HFFc6 (cell line): ENCODE measurements around the gene LGALS9. TPM values are rescaled to one million over a fixed set of nuclear protein-coding genes. Genes with fewer than 3 reads are reported as not detected.

Source experiments
- DNase-seq: peaks from one replicate; pipeline ENCODE4 v3.0.0-alpha.2; 2018
- H3K27ac Mint-ChIP-seq: 2 replicates; pipeline ENCODE4 v1.8.0; 2020; ENCODE audit warnings: mild to moderate bottlenecking, mixed read lengths
- H3K27me3 Mint-ChIP-seq: 2 replicates; pipeline ENCODE4 v1.8.0; 2021; ENCODE audit warnings: mild to moderate bottlenecking, moderate library complexity, mixed read lengths; ENCODE audit not compliant: insufficient read depth
- H3K36me3 Mint-ChIP-seq: 2 replicates; pipeline ENCODE4 v1.8.0; 2021; ENCODE audit warnings: low read depth, mixed read lengths
- H3K4me1 Mint-ChIP-seq: 2 replicates; pipeline ENCODE4 v1.8.0; 2020; ENCODE audit warnings: low read depth, mixed read lengths
- H3K4me3 Mint-ChIP-seq: 2 replicates; pipeline ENCODE4 v1.8.0; 2020; ENCODE audit warnings: mild to moderate bottlenecking, moderate library complexity, mixed read lengths
- H3K9me3 Mint-ChIP-seq: 2 replicates; pipeline ENCODE4 v1.8.0; 2020; ENCODE audit warnings: mild to moderate bottlenecking, mixed read lengths
- CTCF ChIP-seq: fragments of 200-600 bp; sonication (generic); IDR thresholded peaks from 2 replicates; pipeline ENCODE4 v1.5.0; 2021; ENCODE audit warnings: antibody characterized with exemption, mild to moderate bottlenecking
- total RNA-seq, 6 experiments: library from RNA; stranded (reverse); fragmentation: NEBNext Ultra II Directional; extraction: Animal tissue kit (Norgen Biotek cat#: 25700); gene quantifications; 2 replicates in 1 of 6; 3 replicates in 5 of 6; pipeline ENCODE4 v1.2.3, GENCODE V29; 2021

LGALS9 gene
- total RNA-seq, 6 experiments from 2014 or later = 0.17 TPM; not detected in 4

- no peak for DNase-seq
- Mint-ChIP-seq H3K36me3 (no peaks in the 10 kb centered on the region), H3K4me1 (peaks cover 13% of the 10 kb centered on the region), H3K27ac (no peak overlapping the region), H3K9me3 (no peaks in the 10 kb centered on the region), H3K4me3 (no peak overlapping the region), H3K27me3 (no peaks in the 10 kb centered on the region; the same call in 1 of the 2 replicates)
- TF ChIP-seq CTCF = no peak
Observed at GRCh38 chr17:27588354-27588753, 42.6 kb upstream of the LGALS9 start.

GRCh38 chr17:27590864-27591263 lies 40.1 kb upstream of the LGALS9 start:
- no peak overlapping the region for H3K27ac Mint-ChIP-seq
- peaks cover 9% of the 10 kb centered on the region for H3K4me1 Mint-ChIP-seq
- H3K36me3 Mint-ChIP-seq = no peaks in the 10 kb centered on the region

GRCh38 chr17:27591986-27592385 lies 39.0 kb upstream of the LGALS9 start:
- no peak for DNase-seq
- Mint-ChIP-seq H3K4me3 (no peak overlapping the region), H3K27me3 (peaks cover 3% of the 10 kb centered on the region), H3K4me1 (no peaks in the 10 kb centered on the region; the same call in 1 of the 2 replicates), H3K36me3 (no peaks in the 10 kb centered on the region), H3K27ac (no peak overlapping the region), H3K9me3 (no peaks in the 10 kb centered on the region)
- no peak for TF ChIP-seq CTCF

More at GRCh38 chr17:27590864-27591263, 40.1 kb upstream of the LGALS9 start:
- Mint-ChIP-seq H3K9me3 (no peaks in the 10 kb centered on the region), H3K4me3 (no peak overlapping the region), H3K27me3 (peaks cover 2% of the 10 kb centered on the region)
- no peak for TF ChIP-seq CTCF
- DNase-seq = no peak

DNA sequence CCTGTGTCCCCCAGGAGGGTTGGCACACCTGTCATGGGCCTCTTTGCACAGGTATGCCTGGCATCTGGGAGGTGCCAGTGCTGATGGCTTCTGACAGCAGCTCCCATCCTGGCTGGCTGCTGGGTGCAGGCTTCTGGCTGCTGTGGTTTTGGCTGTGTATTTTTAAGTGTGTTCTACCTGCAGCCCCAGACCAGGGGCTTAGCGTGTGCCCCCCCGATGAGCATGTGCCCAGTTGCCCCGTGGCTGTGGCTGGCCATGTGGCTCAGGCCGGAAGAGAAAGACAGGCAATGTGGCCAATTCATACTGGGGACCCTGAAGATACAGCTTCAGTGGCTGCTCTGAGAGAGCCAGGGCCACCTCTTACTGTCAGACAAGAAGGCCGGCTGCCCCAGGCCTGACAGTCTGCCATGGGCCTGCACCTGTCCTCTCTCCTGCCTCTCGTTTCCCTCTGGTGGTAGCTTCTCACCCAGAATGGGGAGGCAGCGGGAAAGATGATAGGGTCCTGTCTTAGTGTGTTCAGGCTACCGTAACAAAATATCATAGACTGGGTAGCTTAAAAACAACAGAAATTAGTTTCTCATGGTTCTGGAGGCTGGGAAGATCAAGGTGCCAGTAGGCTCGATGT lies 37.6 kb upstream of the LGALS9 start:
- TF ChIP-seq CTCF = no peak
- no peaks in the 10 kb centered on the region for H3K4me1 Mint-ChIP-seq
- no peaks in the 10 kb centered on the region for H3K36me3 Mint-ChIP-seq
- H3K27ac Mint-ChIP-seq = no peak overlapping the region
- peaks cover 3% of the 10 kb centered on the region for H3K27me3 Mint-ChIP-seq
- no peak for DNase-seq
- no peaks in the 10 kb centered on the region for H3K9me3 Mint-ChIP-seq
- H3K4me3 Mint-ChIP-seq = no peak overlapping the region

GRCh38 chr17:27593857-27594255 lies 37.1 kb upstream of the LGALS9 start:
- H3K4me1 Mint-ChIP-seq = no peaks in the 10 kb centered on the region
- peaks cover 3% of the 10 kb centered on the region for H3K27me3 Mint-ChIP-seq
- no peak for TF ChIP-seq CTCF
- H3K36me3 Mint-ChIP-seq = no peaks in the 10 kb centered on the region
- H3K9me3 Mint-ChIP-seq = no peaks in the 10 kb centered on the region
- H3K27ac Mint-ChIP-seq = no peak overlapping the region
- no peak overlapping the region for H3K4me3 Mint-ChIP-seq
- no peak for DNase-seq
